HCT116 (cell line): ENCODE data around the gene SEMA3F.

Source experiments
- EZH2 ChIP-seq: fragments of 200-600 bp; sonication (generic); IDR thresholded peaks from 2 replicates; pipeline ENCODE4 v1.6.1; 2017; ENCODE audit warnings: antibody characterized with exemption, mixed run types
- POLR2A ChIP-seq: IDR thresholded peaks from 2 replicates; pipeline ENCODE4 v1.7.0; 2011; ENCODE audit warnings: borderline replicate concordance; ENCODE audit not compliant: insufficient read depth, insufficient read length; ENCODE audit errors: extremely low read depth
- POLR2AphosphoS5 ChIP-seq: IDR thresholded peaks from 2 replicates; pipeline ENCODE4 v1.6.1; 2011; ENCODE audit warnings: mild to moderate bottlenecking, low read depth, low read length, moderate library complexity
- RAD21 ChIP-seq: IDR thresholded peaks from 2 replicates; pipeline ENCODE4 v1.6.1; 2012; ENCODE audit warnings: low read depth, mild to moderate bottlenecking
- REST ChIP-seq: IDR thresholded peaks from 2 replicates; pipeline ENCODE4 v1.6.1; 2012; ENCODE audit warnings: low read depth
- SP1 ChIP-seq: IDR thresholded peaks from 2 replicates; pipeline ENCODE4 v1.6.1; 2012; ENCODE audit warnings: low read depth
- YY1 ChIP-seq: IDR thresholded peaks from 2 replicates; pipeline ENCODE4 v1.6.1; 2011; ENCODE audit warnings: low read length, low read depth, moderate library complexity, mild to moderate bottlenecking; ENCODE audit not compliant: insufficient replicate concordance; ENCODE audit errors: extremely low read depth
- ZBTB33 ChIP-seq: IDR thresholded peaks from 2 replicates; pipeline ENCODE4 v1.6.1; 2011; ENCODE audit warnings: mild to moderate bottlenecking, low read length, moderate library complexity; ENCODE audit not compliant: insufficient replicate concordance; ENCODE audit errors: extremely low read depth
- ZFX ChIP-seq: fragments of 450-650 bp; IDR thresholded peaks from 2 replicates; pipeline ENCODE4 v1.6.1; 2017
- TF ChIP-seq, protein P1 (sequence below), 3 experiments: fragments of 200-600 bp in 1 of 3; sonication (generic) in 1 of 3; IDR thresholded peaks in 2 of 3; conservative IDR thresholded peaks in 1 of 3; 2 replicates each; pipeline ENCODE4 v1.5.1; 2012 to 2017; ENCODE audit warnings: low read depth in 2 of 3, low read length in 2 of 3, antibody characterized with exemption in 1 of 3, borderline replicate concordance in 1 of 3, control low read depth in 1 of 3, mild to moderate bottlenecking in 1 of 3, mixed read lengths in 1 of 3, mixed run types in 1 of 3, moderate library complexity in 1 of 3; ENCODE audit not compliant: insufficient read depth in 1 of 3

DNA sequence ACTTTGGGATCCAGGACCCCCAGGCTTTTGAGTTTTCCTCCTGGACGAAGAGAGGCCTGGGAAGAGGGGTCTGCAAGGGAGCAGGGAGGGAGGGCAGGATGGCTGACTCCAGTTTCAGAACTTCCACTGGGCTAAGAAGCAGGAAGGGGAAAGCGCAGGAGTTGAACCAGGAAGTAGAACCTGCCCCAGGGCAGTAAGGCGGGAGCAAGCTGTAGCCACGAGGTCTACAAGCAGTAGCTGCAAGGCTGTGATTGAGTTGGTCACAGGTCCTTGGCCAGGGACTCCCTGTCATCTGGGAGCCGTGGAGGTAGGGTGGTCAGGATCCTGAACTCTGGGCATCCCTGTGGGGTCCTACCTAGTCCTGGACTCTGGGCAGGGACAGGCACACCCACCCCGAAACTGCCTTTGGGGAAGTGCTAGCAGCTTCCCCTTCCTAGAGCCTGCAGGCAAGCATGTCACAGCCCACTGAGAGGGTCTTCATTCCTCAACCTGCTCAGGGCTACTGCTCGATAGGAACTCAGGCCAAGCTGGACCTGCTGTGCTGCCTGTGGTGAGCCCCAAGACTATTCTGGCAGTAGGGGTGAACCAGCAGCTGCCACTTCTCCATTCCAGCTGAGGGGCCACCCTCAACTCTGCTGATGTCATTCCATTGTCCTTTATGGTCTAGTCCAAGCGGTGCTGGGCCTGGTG lies 75.1 kb downstream of the SEMA3F start:
- TF ChIP-seq, protein P1, sequence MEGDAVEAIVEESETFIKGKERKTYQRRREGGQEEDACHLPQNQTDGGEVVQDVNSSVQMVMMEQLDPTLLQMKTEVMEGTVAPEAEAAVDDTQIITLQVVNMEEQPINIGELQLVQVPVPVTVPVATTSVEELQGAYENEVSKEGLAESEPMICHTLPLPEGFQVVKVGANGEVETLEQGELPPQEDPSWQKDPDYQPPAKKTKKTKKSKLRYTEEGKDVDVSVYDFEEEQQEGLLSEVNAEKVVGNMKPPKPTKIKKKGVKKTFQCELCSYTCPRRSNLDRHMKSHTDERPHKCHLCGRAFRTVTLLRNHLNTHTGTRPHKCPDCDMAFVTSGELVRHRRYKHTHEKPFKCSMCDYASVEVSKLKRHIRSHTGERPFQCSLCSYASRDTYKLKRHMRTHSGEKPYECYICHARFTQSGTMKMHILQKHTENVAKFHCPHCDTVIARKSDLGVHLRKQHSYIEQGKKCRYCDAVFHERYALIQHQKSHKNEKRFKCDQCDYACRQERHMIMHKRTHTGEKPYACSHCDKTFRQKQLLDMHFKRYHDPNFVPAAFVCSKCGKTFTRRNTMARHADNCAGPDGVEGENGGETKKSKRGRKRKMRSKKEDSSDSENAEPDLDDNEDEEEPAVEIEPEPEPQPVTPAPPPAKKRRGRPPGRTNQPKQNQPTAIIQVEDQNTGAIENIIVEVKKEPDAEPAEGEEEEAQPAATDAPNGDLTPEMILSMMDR (IDR thresholded peaks at IDR 0.05 in 2 of 3, conservative IDR thresholded peaks at IDR 0.05 in 1 of 3; ENCODE audit: borderline replicate concordance in 1 of 3, insufficient read depth in 1 of 3, low read depth in 2 of 3, low read length in 2 of 3): no peak
- TF ChIP-seq RAD21 (no peak), POLR2AphosphoS5 (no peak), POLR2A (no peak), YY1 (no peak), EZH2 (no peak), SP1 (no peak), REST (no peak), ZFX (no peak), ZBTB33 (no peak)
